ENCODE measurements around the gene A4GALT. TPM values are rescaled to one million over a fixed set of nuclear protein-coding genes. Genes with fewer than 3 reads are reported as not detected.

The A4GALT gene
- total and polyA plus RNA-seq, 2 of the 13 experiments (the other 11 are each of a cell fraction or from before 2014, with no cell fraction given) = 0.09 to 1.1 TPM

- TF ChIP-seq ZFP1 (CRISPR knock-in tag; IDR thresholded peaks at IDR 0.05) (no peak), MAFG (CRISPR knock-in tag; IDR thresholded peaks at IDR 0.05) (no peak), CEBPG (CRISPR knock-in tag; IDR thresholded peaks at IDR 0.05) (no peak), CREM (IDR thresholded peaks at IDR 0.05) (no peak), CREM (CRISPR knock-in tag; IDR thresholded peaks at IDR 0.05) (no peak), JUND (CRISPR knock-in tag; IDR thresholded peaks at IDR 0.05) (no peak), SALL1 (CRISPR knock-in tag; IDR thresholded peaks at IDR 0.05) (peak; percentile 57; the same call in 1 of the 2 replicates), ZNF777 (CRISPR knock-in tag; IDR thresholded peaks at IDR 0.05) (no peak), ZNF510 (CRISPR knock-in tag; IDR thresholded peaks at IDR 0.05; ENCODE audit: low read depth) (no peak), NRL (CRISPR knock-in tag; IDR thresholded peaks at IDR 0.05; ENCODE audit: borderline replicate concordance) (no peak), EEA1 (CRISPR knock-in tag; IDR thresholded peaks at IDR 0.05; ENCODE audit: borderline replicate concordance) (no peak), FOSL1 (CRISPR knock-in tag; IDR thresholded peaks at IDR 0.05; ENCODE audit: borderline replicate concordance) (no peak), SP4 (CRISPR knock-in tag; IDR thresholded peaks at IDR 0.05) (no peak), REL (CRISPR knock-in tag; conservative IDR thresholded peaks at IDR 0.05) (no peak), FOXC1 (CRISPR knock-in tag; IDR thresholded peaks at IDR 0.05; ENCODE audit: borderline replicate concordance) (peak; percentile 56; the same call in 1 of the 2 replicates), TBL1XR1 (IDR thresholded peaks at IDR 0.05; ENCODE audit: borderline replicate concordance, low read length, partially characterized antibody) (no peak), ZBTB25 (CRISPR knock-in tag; IDR thresholded peaks at IDR 0.05) (no peak), ZNF251 (CRISPR knock-in tag; IDR thresholded peaks at IDR 0.05) (no peak), ZNF720 (CRISPR knock-in tag; IDR thresholded peaks at IDR 0.05) (no peak), MAF1 (CRISPR knock-in tag; IDR thresholded peaks at IDR 0.05; ENCODE audit: borderline replicate concordance) (no peak), TEAD2 (CRISPR knock-in tag; IDR thresholded peaks at IDR 0.05) (no peak), ZNF264 (CRISPR knock-in tag; IDR thresholded peaks at IDR 0.05) (no peak), PBX3 (CRISPR knock-in tag; IDR thresholded peaks at IDR 0.05; ENCODE audit: borderline replicate concordance) (no peak), PHF20 (CRISPR knock-in tag; IDR thresholded peaks at IDR 0.05) (no peak), ONECUT2 (CRISPR knock-in tag; IDR thresholded peaks at IDR 0.05) (no peak), ZNF773 (CRISPR knock-in tag; IDR thresholded peaks at IDR 0.05; ENCODE audit: borderline replicate concordance) (no peak), SETDB1 (CRISPR knock-in tag; IDR thresholded peaks at IDR 0.05; ENCODE audit: borderline replicate concordance) (no peak), SOX13 (IDR thresholded peaks at IDR 0.05) (no peak), SOX13 (CRISPR knock-in tag; conservative IDR thresholded peaks at IDR 0.05 in 1 of 2, IDR thresholded peaks at IDR 0.05 in 1 of 2) (no peak)
- TF ChIP-seq, protein P1, sequence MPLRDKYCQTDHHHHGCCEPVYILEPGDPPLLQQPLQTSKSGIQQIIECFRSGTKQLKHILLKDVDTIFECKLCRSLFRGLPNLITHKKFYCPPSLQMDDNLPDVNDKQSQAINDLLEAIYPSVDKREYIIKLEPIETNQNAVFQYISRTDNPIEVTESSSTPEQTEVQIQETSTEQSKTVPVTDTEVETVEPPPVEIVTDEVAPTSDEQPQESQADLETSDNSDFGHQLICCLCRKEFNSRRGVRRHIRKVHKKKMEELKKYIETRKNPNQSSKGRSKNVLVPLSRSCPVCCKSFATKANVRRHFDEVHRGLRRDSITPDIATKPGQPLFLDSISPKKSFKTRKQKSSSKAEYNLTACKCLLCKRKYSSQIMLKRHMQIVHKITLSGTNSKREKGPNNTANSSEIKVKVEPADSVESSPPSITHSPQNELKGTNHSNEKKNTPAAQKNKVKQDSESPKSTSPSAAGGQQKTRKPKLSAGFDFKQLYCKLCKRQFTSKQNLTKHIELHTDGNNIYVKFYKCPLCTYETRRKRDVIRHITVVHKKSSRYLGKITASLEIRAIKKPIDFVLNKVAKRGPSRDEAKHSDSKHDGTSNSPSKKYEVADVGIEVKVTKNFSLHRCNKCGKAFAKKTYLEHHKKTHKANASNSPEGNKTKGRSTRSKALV (CRISPR knock-in tag; IDR thresholded peaks at IDR 0.05) = no peak
Observed at GRCh38 chr22:42645938-42646568, 74.6 kb downstream of the A4GALT start (continued).

Data from HepG2 (cell line).